Stomach (tissue), 9 donors: ENCODE measurements around the gene SHLD2. TPM values are rescaled to one million over a fixed set of nuclear protein-coding genes. Genes with fewer than 3 reads are reported as not detected.

Experiments
- DNase-seq, 2 donors: peaks; one replicate each; pipeline versions ENCODE4 v3.0.0 to v3.0.0-alpha.2; 2013 to 2019
- H3K27ac ChIP-seq, 5 donors: fragments of 200-600 bp in 4 of 5; sonication (generic) in 4 of 5; one replicate each; pipeline ENCODE4 v1.5.1; 2013 to 2019; ENCODE audit warnings: mild to moderate bottlenecking in 1 of 5, moderate library complexity in 1 of 5
- H3K27me3 ChIP-seq, 3 donors: fragments of 200-600 bp; sonication (generic); one replicate each; pipeline ENCODE4 v1.5.1; 2017 to 2019; ENCODE audit warnings: mixed run types in 1 of 3
- H3K36me3 ChIP-seq, 4 donors: fragments of 200-600 bp; sonication (generic); 1 replicate in 3 of 4; 2 replicates in 1 of 4; pipeline ENCODE4 v1.5.1; 2016 to 2019
- H3K4me1 ChIP-seq, 4 donors: fragments of 200-600 bp; sonication (generic); one replicate each; pipeline ENCODE4 v1.5.1; 2016 to 2019
- H3K4me3 ChIP-seq, 4 donors: fragments of 200-600 bp; sonication (generic) in 3 of 4; one replicate each; pipeline ENCODE4 v1.5.1; 2016 to 2019; ENCODE audit warnings: mild to moderate bottlenecking in 1 of 4
- H3K9me3 ChIP-seq, 4 donors: fragments of 200-600 bp; sonication (generic); one replicate each; pipeline ENCODE4 v1.5.1; 2016 to 2019
- EP300 ChIP-seq: sonication (generic); formaldehyde crosslinking; IDR thresholded peaks from one replicate; pipeline ENCODE4 v1.6.1; 2017; ENCODE audit warnings: antibody characterized with exemption
- POLR2A ChIP-seq, 4 donors: fragments of 450-650 bp; IDR thresholded peaks; one replicate each; pipeline ENCODE4 v1.6.1; 2016; ENCODE audit warnings: antibody characterized with exemption in 4 of 4, control low read depth in 2 of 4, mild to moderate bottlenecking in 1 of 4, moderate library complexity in 1 of 4
- POLR2AphosphoS5 ChIP-seq, 3 donors: sonication (generic); formaldehyde crosslinking; IDR thresholded peaks; one replicate each; pipeline ENCODE4 v1.6.1; 2016; ENCODE audit warnings: antibody characterized with exemption in 3 of 3
- WGBS, 5 donors: extraction: QIAGEN DNeasy Blood & Tissue Kit in 3 of 5; methylation state at CpG; one replicate each; pipeline versions ENCODE4 v1.1.5 to v1.1.7; 2013 to 2018; 5-methylcytosine and 5-hydroxymethylcytosine counted together
- intact Hi-C: fragments of 100-400 bp; cut with DNase I; formaldehyde crosslinking; loops from one replicate; pipeline ENCODE4 v1.15.1; 2023; ENCODE audit warnings: low total_unique reads
- polyA plus RNA-seq, 3 donors: library from polyadenylated mRNA; stranded (reverse); fragments of 200-250 nt; gene quantifications; one replicate each; pipeline ENCODE4 v1.2.3, GENCODE V29; 2013
- total RNA-seq, 5 donors: library from RNA; depleted of rRNA; stranded (reverse); fragments of >200 nt; gene quantifications; one replicate each; pipeline versions ENCODE4 v1.1.0 to v1.2.3, GENCODE V29; 2014 to 2016
- TF ChIP-seq, protein P1 (sequence below), 7 experiments: fragments of 450-650 bp in 4 of 7; fragments of 200-600 bp in 3 of 7; sonication (generic) in 3 of 7; IDR thresholded peaks; one replicate each; pipeline ENCODE4 v1.5.1; 2016 to 2019; ENCODE audit warnings: antibody characterized with exemption in 7 of 7, control low read depth in 2 of 7, mild to moderate bottlenecking in 1 of 7
- donor health status: healthy with polysubstance abuse.
- donor health status: Bipolar disorder and iron deficiency.
- donor health status: healthy.

Gene SHLD2
- total and polyA plus RNA-seq, 8 donors: 11.6 to 76.2 (median 18.0) TPM

GRCh38 chr10:87053577-87054181 is 41.3 kb upstream of the SHLD2 start:
- no peak for DNase-seq
- no peaks in the 10 kb centered on the region for H3K27me3 ChIP-seq
- intact Hi-C loops: no loop called here
- no peak overlapping the region for H3K27ac ChIP-seq
- H3K4me1 ChIP-seq: peaks cover 0 to 19% (median 5%) of the 10 kb centered on the region in 4 donors
- H3K9me3 ChIP-seq: no peaks in the 10 kb centered on the region
- TF ChIP-seq, protein P1, sequence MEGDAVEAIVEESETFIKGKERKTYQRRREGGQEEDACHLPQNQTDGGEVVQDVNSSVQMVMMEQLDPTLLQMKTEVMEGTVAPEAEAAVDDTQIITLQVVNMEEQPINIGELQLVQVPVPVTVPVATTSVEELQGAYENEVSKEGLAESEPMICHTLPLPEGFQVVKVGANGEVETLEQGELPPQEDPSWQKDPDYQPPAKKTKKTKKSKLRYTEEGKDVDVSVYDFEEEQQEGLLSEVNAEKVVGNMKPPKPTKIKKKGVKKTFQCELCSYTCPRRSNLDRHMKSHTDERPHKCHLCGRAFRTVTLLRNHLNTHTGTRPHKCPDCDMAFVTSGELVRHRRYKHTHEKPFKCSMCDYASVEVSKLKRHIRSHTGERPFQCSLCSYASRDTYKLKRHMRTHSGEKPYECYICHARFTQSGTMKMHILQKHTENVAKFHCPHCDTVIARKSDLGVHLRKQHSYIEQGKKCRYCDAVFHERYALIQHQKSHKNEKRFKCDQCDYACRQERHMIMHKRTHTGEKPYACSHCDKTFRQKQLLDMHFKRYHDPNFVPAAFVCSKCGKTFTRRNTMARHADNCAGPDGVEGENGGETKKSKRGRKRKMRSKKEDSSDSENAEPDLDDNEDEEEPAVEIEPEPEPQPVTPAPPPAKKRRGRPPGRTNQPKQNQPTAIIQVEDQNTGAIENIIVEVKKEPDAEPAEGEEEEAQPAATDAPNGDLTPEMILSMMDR (IDR thresholded peaks at IDR 0.05): no peak
- TF ChIP-seq EP300 (no peak), POLR2A (IDR thresholded peaks at IDR 0.05) (no peak), POLR2AphosphoS5 (IDR thresholded peaks at IDR 0.05) (no peak)
- peaks cover 44 to 100% (median 99%) of the 10 kb centered on the region in 4 donors for H3K36me3 ChIP-seq
- 93 to 96% (median 94%) methylated on average over 7 of the region's 7 CpGs for WGBS, 5 donors
- H3K4me3 ChIP-seq: no peak overlapping the region

- intact Hi-C loops: no loop called here
- Histone ChIP-seq H3K27me3 (no peaks in the 10 kb centered on the region), H3K4me3 (no peak overlapping the region), H3K27ac (peak overlapping the region in 2 of 5 donors; percentile 20 to 28), H3K4me1 (peaks cover 0 to 19% (median 5%) of the 10 kb centered on the region in 4 donors), H3K36me3 (peaks cover 45 to 100% (median 99%) of the 10 kb centered on the region in 4 donors), H3K9me3 (no peaks in the 10 kb centered on the region)
- DNase-seq: peak in 1 of 2 donors; percentile 9
- WGBS, 5 donors: 51 to 61% (median 54%) methylated on average over 7 of the region's 7 CpGs
- no peak for TF ChIP-seq POLR2AphosphoS5 (IDR thresholded peaks at IDR 0.05)
- TF ChIP-seq POLR2A (IDR thresholded peaks at IDR 0.05): no peak
- TF ChIP-seq, protein P1 (IDR thresholded peaks at IDR 0.05): no peak
- no peak for TF ChIP-seq EP300
These were observed 40.4 kb upstream of the SHLD2 start for GRCh38 chr10:87054373-87055295.

GRCh38 chr10:87058171-87058570 is 36.8 kb upstream of the SHLD2 start:
- Histone ChIP-seq H3K36me3 (peaks cover 49 to 100% (median 99%) of the 10 kb centered on the region in 4 donors), H3K27me3 (no peaks in the 10 kb centered on the region), H3K4me3 (no peak overlapping the region), H3K4me1 (peaks cover 0 to 18% (median 5%) of the 10 kb centered on the region in 4 donors), H3K27ac (no peak overlapping the region), H3K9me3 (no peaks in the 10 kb centered on the region)
- DNase-seq: no peak
- 58 to 90% (median 78%) methylated on average over 1 of the region's 1 CpG for WGBS, 5 donors
- TF ChIP-seq POLR2A (IDR thresholded peaks at IDR 0.05) (no peak), EP300 (no peak), POLR2AphosphoS5 (IDR thresholded peaks at IDR 0.05) (no peak)
- TF ChIP-seq, protein P1 (IDR thresholded peaks at IDR 0.05): no peak
- intact Hi-C loops: no loop called here

GRCh38 chr10:87059401-87059800 is 35.6 kb upstream of the SHLD2 start:
- H3K9me3 ChIP-seq: no peaks in the 10 kb centered on the region
- TF ChIP-seq POLR2A (IDR thresholded peaks at IDR 0.05) (no peak), EP300 (no peak), POLR2AphosphoS5 (IDR thresholded peaks at IDR 0.05) (no peak)
- TF ChIP-seq, protein P1 (IDR thresholded peaks at IDR 0.05): no peak
- no peak overlapping the region for H3K4me3 ChIP-seq
- no peak for DNase-seq
- H3K27me3 ChIP-seq: no peaks in the 10 kb centered on the region
- H3K4me1 ChIP-seq: peaks cover 0 to 12% (median 5%) of the 10 kb centered on the region in 4 donors
- intact Hi-C loops: no loop called here
- no peak overlapping the region for H3K27ac ChIP-seq
- H3K36me3 ChIP-seq: peaks cover 55 to 100% (median 99%) of the 10 kb centered on the region in 4 donors
- WGBS, 5 donors: 95 to 98% (median 96%) methylated on average over 1 of the region's 1 CpG
